ENCODE measurements around the gene GJA3. TPM values are rescaled to one million over a fixed set of nuclear protein-coding genes. Genes with fewer than 3 reads are reported as not detected.

The GJA3 gene
- total RNA-seq, 1 donor from 2014 or later: 0.13 TPM

Other genes with a start within 250 kb of the GJA3 start
- 158 TPM for gene ZMYM2, start 202.3 kb downstream of the GJA3 start, total RNA-seq
- 4.9 TPM for gene GJB2, start 31.9 kb upstream of the GJA3 start, total RNA-seq
- gene GJB6, start 71.3 kb upstream of the GJA3 start, total RNA-seq: 17.3 TPM